Activated naive CD4-positive, alpha-beta T cell treated with anti-CD3 and anti-CD28 coated beads, Interleukin-2, amount 50 U/mL, for 16 hours (primary cell): Measurements from ENCODE around the gene DYNLL1.
A peak's percentile ranks its signal among the peaks of the same experiment; 100 is the strongest.
"Not testable (repeated sequence)": the region's sequence is repeated elsewhere in the genome, so short reads cannot be mapped to it uniquely, and the experiment has no call there.

Experiments
- DNase-seq: peaks from one replicate; pipeline ENCODE4 v3.0.0-alpha.2; 2020

The DYNLL1 gene

GRCh38 chr12:120475643-120476042 is 20.3 kb upstream of the DYNLL1 start:
- no peak for DNase-seq

GRCh38 chr12:120479458-120479857 is 16.5 kb upstream of the DYNLL1 start:
- DNase-seq: no peak

GRCh38 chr12:120480211-120480610 is 15.7 kb upstream of the DYNLL1 start:
- DNase-seq: no peak

- no peak for DNase-seq
Observed at GRCh38 chr12:120481022-120481767, 14.7 kb upstream of the DYNLL1 start.

- no peak for DNase-seq
Observed at GRCh38 chr12:120483621-120484020, 12.3 kb upstream of the DYNLL1 start.

GRCh38 chr12:120485961-120486881 is 9.7 kb upstream of the DYNLL1 start:
- no peak for DNase-seq

GRCh38 chr12:120487552-120487951 is 8.4 kb upstream of the DYNLL1 start:
- DNase-seq: not testable (repeated sequence)

GRCh38 chr12:120488057-120488640 is 7.8 kb upstream of the DYNLL1 start:
- DNase-seq: no peak

GRCh38 chr12:120489018-120489417 is 6.9 kb upstream of the DYNLL1 start:
- no peak for DNase-seq

- DNase-seq: no peak
Observed at GRCh38 chr12:120490325-120490724, 5.6 kb upstream of the DYNLL1 start.

- DNase-seq: no peak
Observed at GRCh38 chr12:120490833-120491512, 4.9 kb upstream of the DYNLL1 start.

- DNase-seq: no peak
Observed at GRCh38 chr12:120495186-120495730, 655 bp upstream of the DYNLL1 start.

- DNase-seq: peak; percentile 38
Observed at GRCh38 chr12:120496413-120497340, 764 bp downstream of the DYNLL1 start.

- no peak for DNase-seq
Observed at GRCh38 chr12:120497524-120498150, 1.7 kb downstream of the DYNLL1 start.

GRCh38 chr12:120498870-120499515 is 3.1 kb downstream of the DYNLL1 start:
- DNase-seq: no peak

- no peak for DNase-seq
Observed at GRCh38 chr12:120500581-120500980, 4.7 kb downstream of the DYNLL1 start.

GRCh38 chr12:120504587-120504986 is 8.7 kb downstream of the DYNLL1 start:
- DNase-seq: no peak

- DNase-seq: no peak
Observed at GRCh38 chr12:120508537-120508936, 12.6 kb downstream of the DYNLL1 start.

- no peak for DNase-seq
Observed at GRCh38 chr12:120514002-120514401, 18.1 kb downstream of the DYNLL1 start.

GRCh38 chr12:120515496-120515895 is 19.6 kb downstream of the DYNLL1 start:
- DNase-seq: no peak
